Endodermal cell (in vitro differentiated cells): ENCODE measurements around the gene SLC26A11. TPM values are rescaled to one million over a fixed set of nuclear protein-coding genes. Genes with fewer than 3 reads are reported as not detected.

Experiments used
- DNase-seq: peaks from one replicate; pipeline ENCODE4 v3.0.0-alpha.2; 2017
- H3K27ac ChIP-seq: 2 replicates; pipeline ENCODE4 v1.5.1; 2013; ENCODE audit warnings: mild to moderate bottlenecking, low read depth, low read length, moderate library complexity
- H3K27me3 ChIP-seq: 2 replicates; pipeline ENCODE4 v1.6.1; 2013; ENCODE audit warnings: mild to moderate bottlenecking, low read length, moderate library complexity; ENCODE audit not compliant: insufficient read depth, control insufficient read depth, poor library complexity, severe bottlenecking
- H3K36me3 ChIP-seq: 2 replicates; pipeline ENCODE4 v1.7.0; 2013; ENCODE audit warnings: mild to moderate bottlenecking, low read length, moderate library complexity; ENCODE audit not compliant: control insufficient read depth, insufficient read depth
- H3K4me1 ChIP-seq: one replicate; pipeline ENCODE4 v1.7.0; 2013; ENCODE audit warnings: low read length; ENCODE audit not compliant: control insufficient read depth, insufficient read depth
- H3K4me3 ChIP-seq: 2 replicates; pipeline ENCODE4 v1.5.1; 2013; ENCODE audit warnings: mild to moderate bottlenecking, low read length, moderate library complexity
- H3K9ac ChIP-seq: 2 replicates; pipeline ENCODE4 v1.6.1; 2013; ENCODE audit warnings: mild to moderate bottlenecking, low read length, moderate library complexity; ENCODE audit not compliant: poor library complexity, severe bottlenecking; ENCODE audit errors: extremely low read depth
- H3K9me3 ChIP-seq: 2 replicates; pipeline ENCODE4 v1.6.1; 2013; ENCODE audit warnings: mild to moderate bottlenecking, low read length, moderate library complexity; ENCODE audit not compliant: control insufficient read depth
- H3K27ac Mint-ChIP-seq: 2 replicates; pipeline ENCODE4 v1.8.0; 2020; ENCODE audit warnings: mixed read lengths
- H3K27me3 Mint-ChIP-seq: 2 replicates; pipeline ENCODE4 v1.8.0; 2021; ENCODE audit warnings: mild to moderate bottlenecking, mixed read lengths; ENCODE audit not compliant: insufficient read depth
- H3K36me3 Mint-ChIP-seq: 2 replicates; pipeline ENCODE4 v1.8.0; 2020; ENCODE audit warnings: low read depth, mixed read lengths
- H3K4me1 Mint-ChIP-seq: 2 replicates; pipeline ENCODE4 v1.8.0; 2020; ENCODE audit warnings: mixed read lengths
- H3K4me3 Mint-ChIP-seq: 2 replicates; pipeline ENCODE4 v1.8.0; 2020; ENCODE audit warnings: mild to moderate bottlenecking, moderate library complexity, mixed read lengths
- H3K9me3 Mint-ChIP-seq: 2 replicates; pipeline ENCODE4 v1.8.0; 2020; ENCODE audit warnings: mild to moderate bottlenecking, mixed read lengths
- WGBS, 2 experiments: methylation state at CpG; one replicate each; pipeline versions ENCODE4 v1.1.5 to v1.1.7; 2013; ENCODE audit warnings: missing lambda C conversion rate in 2 of 2, mixed read lengths in 1 of 2; ENCODE audit not compliant: insufficient coverage in 1 of 2, insufficient read length in 1 of 2; 5-methylcytosine and 5-hydroxymethylcytosine counted together
- total RNA-seq, 2 donors: library from RNA; stranded (reverse); fragmentation: NEBNext Ultra II Directional in 1 of 2; extraction: Animal tissue kit (Norgen Biotek cat#: 25700) in 1 of 2; gene quantifications; 2 replicates in 1 of 2; 3 replicates in 1 of 2; pipeline ENCODE4 v1.2.1, GENCODE V29; 2021
- TF ChIP-seq, protein P1 (sequence below): fragments of 200-600 bp; sonication (generic); conservative IDR thresholded peaks from 2 replicates; pipeline ENCODE4 v1.5.0; 2021; ENCODE audit warnings: antibody characterized with exemption, mild to moderate bottlenecking

SLC26A11 gene
- total RNA-seq, 2 donors from 2014 or later = 43.7 to 48.2 TPM

DNA sequence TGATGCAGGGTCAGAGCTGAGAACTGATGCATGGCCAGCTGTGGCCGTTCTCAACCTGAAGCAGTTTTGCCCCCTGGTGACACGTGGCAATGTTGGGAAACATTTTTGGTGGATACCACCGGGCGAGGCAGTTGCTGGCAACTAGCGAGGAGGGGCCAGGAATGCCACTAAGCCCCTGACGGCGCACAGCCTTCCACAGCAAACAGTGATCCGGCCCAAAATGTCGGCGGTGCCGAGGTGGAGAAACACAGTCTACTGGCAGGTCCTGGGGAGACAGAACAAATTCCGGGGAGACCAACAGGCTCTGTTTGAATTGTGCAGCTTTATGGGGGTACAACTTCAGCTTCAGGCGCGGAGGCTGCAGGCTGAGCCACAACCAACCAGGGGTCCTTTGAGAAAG lies 8.2 kb downstream of the SLC26A11 start:
- TF ChIP-seq, protein P1, sequence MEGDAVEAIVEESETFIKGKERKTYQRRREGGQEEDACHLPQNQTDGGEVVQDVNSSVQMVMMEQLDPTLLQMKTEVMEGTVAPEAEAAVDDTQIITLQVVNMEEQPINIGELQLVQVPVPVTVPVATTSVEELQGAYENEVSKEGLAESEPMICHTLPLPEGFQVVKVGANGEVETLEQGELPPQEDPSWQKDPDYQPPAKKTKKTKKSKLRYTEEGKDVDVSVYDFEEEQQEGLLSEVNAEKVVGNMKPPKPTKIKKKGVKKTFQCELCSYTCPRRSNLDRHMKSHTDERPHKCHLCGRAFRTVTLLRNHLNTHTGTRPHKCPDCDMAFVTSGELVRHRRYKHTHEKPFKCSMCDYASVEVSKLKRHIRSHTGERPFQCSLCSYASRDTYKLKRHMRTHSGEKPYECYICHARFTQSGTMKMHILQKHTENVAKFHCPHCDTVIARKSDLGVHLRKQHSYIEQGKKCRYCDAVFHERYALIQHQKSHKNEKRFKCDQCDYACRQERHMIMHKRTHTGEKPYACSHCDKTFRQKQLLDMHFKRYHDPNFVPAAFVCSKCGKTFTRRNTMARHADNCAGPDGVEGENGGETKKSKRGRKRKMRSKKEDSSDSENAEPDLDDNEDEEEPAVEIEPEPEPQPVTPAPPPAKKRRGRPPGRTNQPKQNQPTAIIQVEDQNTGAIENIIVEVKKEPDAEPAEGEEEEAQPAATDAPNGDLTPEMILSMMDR = no peak
- H3K4me3 Mint-ChIP-seq = no peak overlapping the region
- no peak overlapping the region for H3K27ac Mint-ChIP-seq
- peaks cover 27% of the 10 kb centered on the region for H3K9me3 Mint-ChIP-seq
- WGBS, 2 experiments = 88 to 89% methylated on average over 12 to 14 of the region's 14 CpGs
- Histone ChIP-seq H3K4me3 (no peak overlapping the region), H3K4me1 (no peaks in the 10 kb centered on the region), H3K36me3 (peaks cover 64% of the 10 kb centered on the region), H3K27ac (no peak overlapping the region), H3K9ac (no peak overlapping the region), H3K9me3 (peaks cover 25% of the 10 kb centered on the region), H3K27me3 (no peaks in the 10 kb centered on the region)
- no peaks in the 10 kb centered on the region for H3K27me3 Mint-ChIP-seq
- H3K36me3 Mint-ChIP-seq = peaks cover 58% of the 10 kb centered on the region
- DNase-seq = no peak
- H3K4me1 Mint-ChIP-seq = peaks cover 10% of the 10 kb centered on the region

DNA sequence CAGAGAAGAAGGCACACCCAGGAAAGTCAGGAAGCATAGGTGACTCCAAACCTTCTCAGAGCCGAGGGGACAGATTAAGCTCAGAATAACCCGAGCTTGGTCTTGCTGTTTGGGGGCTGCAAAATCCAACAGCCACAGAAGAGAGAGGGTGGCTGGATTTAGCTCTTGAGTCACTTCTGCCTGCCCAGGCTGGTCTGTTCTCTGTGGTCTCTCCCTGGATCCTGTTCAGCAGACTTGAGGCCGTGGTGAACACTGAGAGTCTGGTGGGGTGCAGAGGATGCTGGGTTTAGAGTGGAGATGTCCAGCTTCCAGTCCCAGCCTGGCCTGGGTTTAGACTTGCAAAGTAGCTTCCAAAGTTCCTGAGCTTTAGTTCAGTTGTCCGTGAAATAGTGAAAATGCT lies 8.8 kb downstream of the SLC26A11 start:
- Histone ChIP-seq H3K36me3 (peaks cover 62% of the 10 kb centered on the region), H3K9me3 (peaks cover 25% of the 10 kb centered on the region), H3K27me3 (no peaks in the 10 kb centered on the region), H3K4me1 (no peaks in the 10 kb centered on the region), H3K9ac (no peak overlapping the region), H3K4me3 (no peak overlapping the region), H3K27ac (no peak overlapping the region)
- 93 to 96% methylated on average over 3 to 4 of the region's 4 CpGs for WGBS, 2 experiments
- peaks cover 29% of the 10 kb centered on the region for H3K9me3 Mint-ChIP-seq
- no peak overlapping the region for H3K4me3 Mint-ChIP-seq
- no peak for DNase-seq
- no peaks in the 10 kb centered on the region for H3K27me3 Mint-ChIP-seq
- H3K27ac Mint-ChIP-seq = no peak overlapping the region
- H3K36me3 Mint-ChIP-seq = peaks cover 60% of the 10 kb centered on the region
- TF ChIP-seq, protein P1 = no peak
- peaks cover 8% of the 10 kb centered on the region for H3K4me1 Mint-ChIP-seq

DNA sequence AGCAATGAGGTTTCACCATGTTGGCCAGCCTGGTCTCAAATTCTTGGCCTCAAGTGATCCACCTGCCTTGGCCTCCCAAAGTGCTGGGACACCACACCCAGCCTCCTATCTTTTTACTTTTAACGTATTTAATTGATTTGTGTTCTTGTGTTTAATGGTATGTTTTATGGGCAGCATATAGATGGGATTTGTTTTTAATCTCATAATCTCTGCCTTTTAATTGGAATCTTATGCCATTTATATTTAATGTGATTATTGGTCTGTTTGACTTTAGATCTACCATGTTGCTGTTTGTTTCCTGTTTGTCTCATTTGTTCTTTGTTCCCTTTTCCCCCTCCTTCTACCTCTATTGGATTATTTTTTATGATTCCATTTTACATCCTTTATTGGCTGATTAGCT lies 12.2 kb downstream of the SLC26A11 start:
- no peak for DNase-seq
- Mint-ChIP-seq H3K9me3 (peaks cover 29% of the 10 kb centered on the region), H3K27ac (no peak overlapping the region), H3K4me3 (no peak overlapping the region), H3K36me3 (peaks cover 71% of the 10 kb centered on the region), H3K4me1 (no peaks in the 10 kb centered on the region), H3K27me3 (no peaks in the 10 kb centered on the region)
- TF ChIP-seq, protein P1 = no peak
- H3K9ac ChIP-seq = no peak overlapping the region
- no peaks in the 10 kb centered on the region for H3K4me1 ChIP-seq
- peaks cover 25% of the 10 kb centered on the region for H3K9me3 ChIP-seq
- no CpG with 5 or more reads among the region's 1 CpG for WGBS, 2 experiments
- peaks cover 81% of the 10 kb centered on the region for H3K36me3 ChIP-seq
- no peak overlapping the region for H3K27ac ChIP-seq
- H3K27me3 ChIP-seq = no peaks in the 10 kb centered on the region
- H3K4me3 ChIP-seq = peak overlapping the region; percentile 33
